SK-N-SH (cell line): ENCODE measurements around the gene RFXANK.

Source experiments
- CTCF ChIP-seq: fragments of 200-600 bp; sonication (generic); IDR thresholded peaks from 2 replicates; pipeline ENCODE4 v1.6.1; 2017; ENCODE audit warnings: antibody characterized with exemption, mild to moderate bottlenecking, moderate library complexity
- EZH2phosphoT487 ChIP-seq: fragments of 200-600 bp; sonication (generic); IDR thresholded peaks from 2 replicates; pipeline ENCODE4 v1.6.1; 2017; ENCODE audit warnings: low read depth, mixed run types, mild to moderate bottlenecking, antibody characterized with exemption, moderate library complexity, borderline replicate concordance
- TCF12 ChIP-seq: IDR thresholded peaks from 2 replicates; pipeline ENCODE4 v1.4.0; 2012

GRCh38 chr19:19155495-19156219 is 36.4 kb upstream of the RFXANK start:
- TF ChIP-seq TCF12 (no peak), CTCF (no peak), EZH2phosphoT487 (no peak)
